ENCODE data around the gene ADAMTS4.

Gene ADAMTS4

DNA sequence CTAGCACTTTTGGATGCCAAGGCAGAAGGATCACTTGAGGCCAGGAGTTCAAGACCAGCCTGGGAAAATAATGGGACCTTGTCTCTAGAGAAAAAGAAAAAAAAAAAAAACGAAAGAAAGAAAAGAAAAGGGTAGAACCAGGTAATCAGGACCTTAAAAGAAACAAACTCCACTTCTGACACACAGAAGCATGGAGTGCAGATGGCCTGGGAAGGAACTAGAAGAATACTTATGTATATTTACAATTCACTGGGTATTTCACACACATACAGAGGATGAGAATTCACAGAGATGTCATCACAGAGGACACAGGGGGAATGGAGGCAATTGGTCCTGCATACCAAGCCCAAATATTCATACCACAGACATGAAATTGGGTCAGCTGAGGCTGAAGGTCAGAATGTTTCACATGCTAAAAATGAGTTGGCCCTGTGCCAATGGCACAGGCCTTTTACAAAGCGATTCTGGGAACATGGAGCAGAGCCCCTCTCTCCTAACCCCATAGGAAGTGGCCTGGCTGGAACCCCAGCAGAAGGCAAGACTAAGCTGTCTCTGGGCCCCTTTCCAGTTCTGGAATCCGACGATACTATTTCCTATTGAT lies 26.0 kb downstream of the ADAMTS4 start:
- no peak for DNase-seq (ENCODE audit: low read depth)

DNA sequence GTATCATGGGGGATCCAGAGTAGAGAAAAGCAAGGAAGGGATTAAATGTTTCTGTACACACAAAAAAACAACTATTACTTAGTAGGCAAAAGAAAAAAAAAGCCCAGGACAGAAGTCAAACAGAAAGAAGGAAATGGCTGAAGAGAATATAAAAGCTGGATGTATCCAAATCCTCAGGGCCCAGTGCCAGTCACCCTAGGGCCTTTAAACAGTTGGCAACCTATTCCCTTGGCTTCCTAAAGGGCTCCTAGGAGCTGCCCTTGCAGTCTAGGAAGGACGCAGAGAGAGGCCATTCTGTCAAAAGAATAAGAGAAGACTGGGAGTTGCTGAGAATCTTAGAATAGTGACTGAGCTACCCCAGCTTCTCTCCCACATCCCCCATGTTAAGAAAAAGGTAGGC lies 26.5 kb downstream of the ADAMTS4 start:
- no peak for DNase-seq (ENCODE audit: low read depth)

DNA sequence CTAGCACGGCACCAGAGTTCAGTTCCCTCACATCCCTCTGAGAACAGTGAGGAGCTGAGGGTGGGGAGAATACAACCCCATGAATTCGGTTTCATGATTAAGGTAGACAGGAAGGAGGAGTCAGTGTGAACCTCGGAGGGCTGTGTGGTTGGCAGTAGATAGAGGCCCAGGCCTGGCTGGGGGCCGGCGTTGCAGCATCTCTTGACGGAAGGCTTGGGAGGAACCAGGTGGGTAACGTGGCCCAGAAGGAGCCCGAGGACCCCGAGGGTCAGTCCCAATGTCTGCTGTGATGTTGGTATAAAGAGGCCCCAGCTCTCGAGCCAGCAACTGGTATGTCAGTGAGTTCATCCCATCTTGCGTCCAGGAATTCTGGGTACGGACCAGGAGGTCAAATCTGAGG lies 27.2 kb downstream of the ADAMTS4 start:
- no peak for DNase-seq (ENCODE audit: low read depth)

DNA sequence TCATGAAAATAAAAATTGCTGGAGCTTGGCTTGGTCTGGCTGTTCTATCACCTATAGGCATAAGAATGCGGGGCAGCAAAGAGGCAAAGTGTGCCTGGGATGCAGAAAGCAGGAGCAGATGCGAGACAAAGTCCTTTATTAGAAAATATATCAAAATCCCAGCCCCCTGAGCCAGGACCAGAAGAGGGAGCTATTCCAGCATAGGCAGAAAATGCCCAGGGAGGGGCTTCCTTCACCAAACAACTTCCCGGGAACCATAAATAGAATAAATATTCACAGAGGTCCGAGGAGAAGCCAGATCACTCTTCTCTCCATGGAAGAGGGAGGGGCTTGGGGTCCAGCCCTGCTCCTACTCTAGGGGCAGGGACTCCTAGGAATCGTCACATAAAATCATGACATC lies 27.7 kb downstream of the ADAMTS4 start:
- DNase-seq (ENCODE audit: low read depth), result no peak

DNA sequence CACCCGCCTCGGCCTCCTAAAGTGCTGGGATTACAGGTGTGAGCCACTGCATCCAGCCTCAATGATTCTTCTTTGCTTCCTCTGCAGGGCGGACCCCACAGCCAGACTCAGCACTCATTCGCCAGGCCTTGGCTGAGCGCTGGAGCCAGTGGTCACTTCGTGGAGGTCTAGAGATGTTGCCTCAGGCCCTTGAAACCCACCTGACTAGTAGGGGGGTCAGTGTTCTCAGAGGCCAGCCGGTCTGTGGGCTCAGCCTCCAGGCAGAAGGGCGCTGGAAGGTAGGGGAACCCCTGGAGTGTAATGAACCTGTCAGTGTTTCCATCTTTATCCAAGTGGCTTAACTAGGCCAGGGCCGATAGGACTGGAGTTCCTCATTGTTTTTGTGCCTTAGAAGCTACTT lies 29.9 kb downstream of the ADAMTS4 start:
- no peak for DNase-seq (ENCODE audit: low read depth)

DNA sequence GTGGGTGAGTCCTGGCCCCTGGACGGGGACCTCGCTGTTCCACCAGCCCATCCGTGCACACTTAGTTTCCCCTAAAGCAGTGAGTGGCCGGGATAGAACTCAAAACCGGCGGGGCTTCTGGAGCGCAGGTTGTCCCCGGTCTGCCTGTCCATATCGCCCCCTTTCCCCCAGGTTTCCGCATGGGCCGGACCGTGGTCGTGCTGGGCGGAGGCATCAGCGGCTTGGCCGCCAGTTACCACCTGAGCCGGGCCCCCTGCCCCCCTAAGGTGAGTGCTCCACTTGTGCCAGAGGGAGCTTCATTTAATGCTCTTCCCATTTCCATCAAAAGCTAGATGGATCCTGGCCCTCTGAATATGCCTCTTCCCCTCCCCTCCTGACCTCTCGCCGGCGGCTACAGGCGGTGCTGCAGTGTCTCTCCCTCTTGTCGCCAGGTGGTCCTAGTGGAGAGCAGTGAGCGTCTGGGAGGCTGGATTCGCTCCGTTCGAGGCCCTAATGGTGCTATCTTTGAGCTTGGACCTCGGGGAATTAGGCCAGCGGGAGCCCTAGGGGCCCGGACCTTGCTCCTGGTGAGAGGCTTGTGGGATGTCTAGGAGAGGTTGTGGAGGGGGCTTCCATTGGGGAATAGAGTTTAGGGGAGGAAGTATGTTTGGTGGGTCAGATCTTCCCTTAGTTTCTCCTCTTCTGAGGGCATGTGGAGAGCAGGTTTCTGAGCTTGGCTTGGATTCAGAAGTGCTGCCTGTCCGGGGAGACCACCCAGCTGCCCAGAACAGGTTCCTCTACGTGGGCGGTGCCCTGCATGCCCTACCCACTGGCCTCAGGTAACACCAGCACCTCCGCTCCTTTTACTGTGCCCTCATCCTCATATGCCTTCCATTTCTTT lies 31.9 kb downstream of the ADAMTS4 start:
- no peak for DNase-seq (ENCODE audit: low read depth)

DNA sequence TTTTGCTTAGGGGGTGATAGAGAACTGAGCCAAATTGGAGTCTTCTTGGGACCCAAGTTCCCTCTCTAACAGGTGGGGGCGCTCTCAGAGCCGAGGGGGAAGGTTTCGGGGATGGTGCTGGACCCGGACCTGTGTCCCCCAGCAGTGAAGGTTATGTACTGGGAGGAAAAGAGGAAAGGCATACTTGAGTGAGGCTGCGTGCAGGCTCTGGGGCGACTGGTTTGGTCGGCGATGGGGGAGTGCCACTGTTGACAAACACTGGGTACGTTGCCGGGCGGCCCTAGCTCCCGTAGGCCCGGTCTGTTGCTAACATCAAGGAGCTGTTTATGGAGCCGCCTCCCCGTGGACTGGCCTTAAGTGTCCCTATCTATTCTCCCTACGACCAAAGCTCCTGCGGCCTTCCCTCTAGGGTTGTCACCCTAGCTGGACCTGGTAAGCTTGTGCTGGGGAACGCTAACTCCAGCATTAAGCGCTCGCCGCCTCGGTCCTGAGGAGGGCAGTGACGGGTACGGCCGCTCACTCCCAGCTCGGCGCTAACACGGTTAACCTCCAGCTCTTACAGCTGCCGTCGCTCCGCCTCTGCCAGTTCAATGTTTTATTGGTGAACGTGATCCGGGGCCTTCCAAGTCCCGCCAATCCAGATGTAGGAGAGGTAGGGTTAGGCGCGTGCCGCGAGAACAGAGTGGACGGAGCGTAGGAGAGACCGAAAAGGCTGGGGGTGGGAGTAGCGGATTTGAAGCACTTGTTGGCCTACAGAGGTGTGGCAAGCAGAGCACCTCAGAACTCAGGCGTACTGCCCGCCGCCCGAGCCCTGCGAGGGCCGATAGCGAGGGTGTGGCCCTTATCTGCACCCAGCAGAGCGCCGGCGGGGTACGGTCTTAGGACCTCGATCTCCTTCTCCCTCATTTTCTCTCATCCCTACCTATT lies 32.8 kb downstream of the ADAMTS4 start, which contains the start of gene PPOX:
TSS of gene PPOX (plus strand) at position 685 of the 927 bp plus-strand sequence. CDS start 422 bp downstream, outside the sequence.
- DNase-seq (ENCODE audit: low read depth), result peak; percentile 94

DNA sequence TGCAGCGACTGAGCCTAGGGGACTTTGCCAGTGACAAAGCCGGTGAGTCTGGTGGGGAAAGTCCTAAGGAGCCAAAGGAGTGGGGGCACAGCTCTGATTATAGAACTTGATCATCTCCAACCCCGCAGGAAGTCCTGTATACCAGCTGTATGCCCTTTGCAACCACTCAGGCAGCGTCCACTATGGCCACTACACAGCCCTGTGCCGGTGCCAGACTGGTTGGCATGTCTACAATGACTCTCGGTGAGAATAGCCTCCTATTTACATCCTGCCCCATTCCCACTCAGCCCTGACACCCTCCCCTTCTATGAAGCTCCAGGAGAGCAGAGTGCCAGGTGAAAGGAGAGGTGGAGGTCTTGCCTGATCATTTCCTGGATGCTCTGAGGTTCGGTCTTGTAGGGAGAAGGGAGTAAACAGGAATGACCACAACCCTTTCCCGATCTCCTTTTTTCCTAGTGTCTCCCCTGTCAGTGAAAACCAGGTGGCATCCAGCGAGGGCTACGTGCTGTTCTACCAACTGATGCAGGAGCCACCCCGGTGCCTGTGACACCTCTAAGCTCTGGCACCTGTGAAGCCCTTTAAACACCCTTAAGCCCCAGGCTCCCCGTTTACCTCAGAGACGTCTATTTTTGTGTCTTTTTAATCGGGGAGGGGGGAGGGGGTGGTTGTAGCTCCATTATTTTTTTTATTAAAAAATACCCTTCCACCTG lies 33.8 kb downstream of the ADAMTS4 start:
- no peak for DNase-seq (ENCODE audit: low read depth)

DNA sequence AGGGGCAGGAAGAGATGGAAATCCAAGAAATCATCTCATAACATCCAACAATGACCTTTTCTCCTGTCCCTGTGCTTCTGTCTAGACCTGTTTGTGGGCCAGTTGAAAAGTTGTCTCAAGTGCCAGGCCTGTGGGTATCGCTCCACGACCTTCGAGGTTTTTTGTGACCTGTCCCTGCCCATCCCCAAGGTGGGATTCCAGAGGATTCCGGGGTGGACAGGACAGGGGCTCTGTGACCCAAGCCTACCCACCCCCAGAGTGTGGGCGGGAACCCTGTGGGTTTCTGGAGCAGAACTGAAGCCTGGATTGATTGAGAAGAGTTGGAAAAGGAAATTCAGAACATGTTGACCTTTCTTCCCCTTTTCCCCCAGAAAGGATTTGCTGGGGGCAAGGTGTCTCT lies 35.1 kb downstream of the ADAMTS4 start:
- DNase-seq (ENCODE audit: low read depth), result no peak

DNA sequence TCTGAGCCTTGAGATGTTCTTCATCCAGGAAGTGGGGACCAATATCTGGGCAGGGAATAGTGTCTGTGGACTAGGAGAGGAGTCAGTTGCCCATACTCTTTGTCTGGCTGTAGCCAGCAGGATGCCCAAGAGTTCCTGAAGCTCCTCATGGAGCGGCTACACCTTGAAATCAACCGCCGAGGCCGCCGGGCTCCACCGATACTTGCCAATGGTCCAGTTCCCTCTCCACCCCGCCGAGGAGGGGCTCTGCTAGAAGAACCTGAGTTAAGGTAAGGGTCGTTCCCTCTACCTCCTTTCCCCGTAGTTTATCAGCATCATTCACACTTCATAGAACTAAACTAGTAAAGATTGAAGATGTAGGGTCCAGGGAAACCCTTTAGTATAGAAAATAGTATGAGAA lies 36.0 kb downstream of the ADAMTS4 start:
- DNase-seq (ENCODE audit: low read depth), result no peak

DNA sequence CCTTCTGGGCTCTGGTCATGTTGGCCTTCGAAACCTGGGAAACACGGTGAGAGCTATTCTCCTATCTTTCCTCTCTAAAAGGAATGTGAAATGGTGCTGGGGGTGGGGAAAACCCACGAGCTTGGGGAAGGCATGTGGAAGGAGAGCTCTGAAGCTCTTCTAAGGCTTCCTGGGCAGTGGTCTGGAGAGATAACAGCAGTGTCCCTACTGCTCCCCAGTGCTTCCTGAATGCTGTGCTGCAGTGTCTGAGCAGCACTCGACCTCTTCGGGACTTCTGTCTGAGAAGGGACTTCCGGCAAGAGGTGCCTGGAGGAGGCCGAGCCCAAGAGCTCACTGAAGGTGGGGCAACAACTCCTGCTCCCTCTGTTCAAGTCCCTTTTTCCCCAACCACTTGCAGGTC lies 36.8 kb downstream of the ADAMTS4 start:
- DNase-seq (ENCODE audit: low read depth), result no peak

DNA sequence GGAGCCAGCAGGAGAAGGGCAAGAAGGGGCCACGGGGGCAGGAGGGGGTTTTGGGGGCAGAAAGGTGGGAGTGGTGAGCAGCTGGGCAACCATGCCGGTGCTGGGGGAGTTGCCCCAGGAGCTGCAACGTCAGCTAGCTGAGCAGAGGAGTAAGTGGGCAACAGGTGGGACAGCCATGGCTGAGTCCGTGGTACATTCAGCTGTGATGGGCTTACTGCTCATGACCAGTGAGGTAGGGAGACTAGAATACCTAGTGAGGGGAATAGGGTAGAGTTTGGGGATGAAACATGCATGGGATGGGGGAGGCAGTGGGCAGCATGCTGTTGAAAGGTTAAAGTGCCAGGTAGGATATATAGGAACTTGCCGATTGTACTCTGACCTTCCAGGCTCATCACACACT lies 37.2 kb downstream of the ADAMTS4 start:
- DNase-seq (ENCODE audit: low read depth), result no peak

DNA sequence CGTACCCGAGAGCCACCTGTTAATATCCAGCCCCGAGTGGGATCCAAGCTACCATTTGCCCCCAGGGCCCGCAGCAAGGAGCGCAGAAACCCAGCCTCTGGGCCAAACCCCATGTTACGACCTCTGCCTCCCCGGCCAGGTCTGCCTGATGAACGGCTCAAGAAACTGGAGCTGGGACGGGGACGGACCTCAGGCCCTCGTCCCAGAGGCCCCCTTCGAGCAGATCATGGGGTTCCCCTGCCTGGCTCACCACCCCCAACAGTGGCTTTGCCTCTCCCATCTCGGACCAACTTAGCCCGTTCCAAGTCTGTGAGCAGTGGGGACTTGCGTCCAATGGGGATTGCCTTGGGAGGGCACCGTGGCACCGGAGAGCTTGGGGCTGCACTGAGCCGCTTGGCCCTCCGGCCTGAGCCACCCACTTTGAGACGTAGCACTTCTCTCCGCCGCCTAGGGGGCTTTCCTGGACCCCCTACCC lies 38.1 kb downstream of the ADAMTS4 start:
- DNase-seq (ENCODE audit: low read depth), result no peak

DNA sequence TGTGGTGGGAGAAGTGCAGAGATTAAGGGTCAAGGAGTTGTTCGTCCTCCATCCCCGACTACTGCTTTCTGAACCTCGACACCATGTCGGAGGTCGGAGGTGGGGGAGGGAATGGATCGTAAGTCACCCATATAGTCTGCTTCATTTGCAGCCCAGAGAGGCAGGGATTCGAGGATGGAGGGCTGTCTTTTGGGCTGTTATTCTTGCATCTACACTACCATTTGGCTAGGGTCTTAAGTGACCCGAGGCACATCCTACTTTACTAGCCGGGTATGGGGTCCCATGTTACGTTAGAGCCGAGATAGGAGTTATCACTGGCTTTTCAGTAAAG lies 39.0 kb downstream of the ADAMTS4 start:
- no peak for DNase-seq (ENCODE audit: low read depth)

DNA sequence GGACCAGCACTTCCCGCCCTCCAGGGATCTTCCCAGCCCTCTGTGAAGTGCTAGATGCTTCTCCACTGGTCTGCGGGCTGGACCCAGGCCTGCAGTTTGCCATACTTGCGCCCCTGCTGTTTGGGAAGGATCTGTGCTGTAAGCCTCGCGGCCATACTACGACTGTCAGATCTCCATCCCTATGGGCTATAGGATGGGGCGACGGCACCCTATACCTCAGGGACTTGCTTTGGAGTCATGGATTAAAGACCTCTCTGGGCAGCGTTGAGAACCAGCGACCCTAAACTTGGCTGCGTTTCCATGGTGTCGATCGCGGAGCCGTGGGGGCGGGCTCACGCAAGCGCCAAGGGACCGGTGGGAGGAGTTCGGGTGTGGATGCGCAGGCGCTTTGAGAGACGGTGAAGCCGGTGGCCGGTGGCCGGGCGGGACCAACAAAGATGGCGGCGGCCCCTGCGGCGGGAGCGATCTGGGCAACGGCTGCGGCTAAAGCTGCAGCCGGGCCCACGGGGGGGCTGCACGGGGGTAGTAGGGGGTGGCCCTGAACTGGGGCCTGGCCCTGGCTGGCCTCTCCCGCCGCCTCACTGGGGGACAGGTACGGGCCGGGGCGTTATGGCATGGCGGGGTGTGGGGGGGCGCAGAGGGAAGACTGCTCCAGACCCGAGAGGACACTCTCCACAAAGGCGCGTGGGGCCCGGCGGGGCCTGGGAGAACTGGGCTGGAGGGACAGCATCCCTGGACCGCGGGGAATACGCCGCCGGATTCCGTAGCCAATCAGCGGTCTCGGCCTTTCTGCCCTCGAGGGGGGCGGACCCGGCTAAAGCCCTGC lies 39.6 kb downstream of the ADAMTS4 start, which contains the start of gene USP21:
TSS of gene USP21 (plus strand) at position 414 of the 826 bp plus-strand sequence. CDS start 1,141 bp downstream, outside the sequence.
- peak; percentile 55 for DNase-seq (ENCODE audit: low read depth)

DNA sequence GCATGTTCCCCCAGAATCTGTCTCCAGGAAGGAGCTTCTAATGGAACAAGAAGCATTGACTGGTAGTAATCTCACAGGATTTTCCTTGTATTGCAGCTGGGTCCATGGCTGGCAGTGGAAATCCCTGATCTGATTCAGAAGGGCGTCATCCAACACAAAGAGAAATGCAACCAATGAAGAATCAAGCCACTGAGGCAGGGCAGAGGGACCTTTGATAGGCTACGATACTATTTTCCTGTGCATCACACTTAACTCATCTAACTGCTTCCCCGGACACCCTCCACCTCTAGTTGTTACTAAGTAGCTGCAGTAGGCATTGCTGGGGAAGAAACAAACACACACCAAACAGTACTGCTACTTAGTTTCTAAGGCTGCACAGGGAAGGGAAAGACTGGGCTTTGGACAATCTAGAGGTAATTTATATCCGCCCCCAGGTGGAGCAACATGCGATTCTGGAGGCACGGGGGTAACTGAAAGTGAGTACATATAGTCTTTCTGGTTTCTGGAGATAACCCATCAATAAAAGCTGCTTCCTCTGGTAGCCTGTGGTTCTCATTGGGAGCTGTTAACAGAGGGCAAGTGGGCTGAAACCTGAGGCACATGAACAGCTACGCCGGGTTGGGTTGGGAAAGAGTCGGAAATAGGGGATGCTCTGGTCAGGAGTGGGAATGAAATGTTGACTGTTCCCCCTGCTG lies 40.4 kb downstream of the ADAMTS4 start:
- no peak for DNase-seq (ENCODE audit: low read depth)

DNA sequence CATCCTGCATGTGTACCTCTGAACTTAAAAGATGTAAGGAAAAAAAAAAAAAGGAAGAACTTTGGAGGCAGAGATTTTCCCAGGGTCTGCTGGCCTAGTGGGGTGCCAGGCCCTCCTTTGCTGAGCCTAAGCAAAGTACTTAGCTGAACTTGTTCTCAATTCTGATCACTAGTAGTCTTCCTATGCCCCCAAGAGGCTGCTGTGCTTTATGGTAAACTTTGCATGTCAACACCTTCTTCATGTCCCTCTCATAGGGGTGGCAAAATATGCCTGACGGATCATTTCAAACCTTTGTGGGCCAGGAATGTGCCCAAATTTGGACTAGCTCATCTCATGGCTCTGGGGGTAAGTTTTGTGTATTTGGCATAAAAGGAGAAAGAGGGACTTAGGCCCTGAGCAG lies 41.0 kb downstream of the ADAMTS4 start:
- no peak for DNase-seq (ENCODE audit: low read depth)

DNA sequence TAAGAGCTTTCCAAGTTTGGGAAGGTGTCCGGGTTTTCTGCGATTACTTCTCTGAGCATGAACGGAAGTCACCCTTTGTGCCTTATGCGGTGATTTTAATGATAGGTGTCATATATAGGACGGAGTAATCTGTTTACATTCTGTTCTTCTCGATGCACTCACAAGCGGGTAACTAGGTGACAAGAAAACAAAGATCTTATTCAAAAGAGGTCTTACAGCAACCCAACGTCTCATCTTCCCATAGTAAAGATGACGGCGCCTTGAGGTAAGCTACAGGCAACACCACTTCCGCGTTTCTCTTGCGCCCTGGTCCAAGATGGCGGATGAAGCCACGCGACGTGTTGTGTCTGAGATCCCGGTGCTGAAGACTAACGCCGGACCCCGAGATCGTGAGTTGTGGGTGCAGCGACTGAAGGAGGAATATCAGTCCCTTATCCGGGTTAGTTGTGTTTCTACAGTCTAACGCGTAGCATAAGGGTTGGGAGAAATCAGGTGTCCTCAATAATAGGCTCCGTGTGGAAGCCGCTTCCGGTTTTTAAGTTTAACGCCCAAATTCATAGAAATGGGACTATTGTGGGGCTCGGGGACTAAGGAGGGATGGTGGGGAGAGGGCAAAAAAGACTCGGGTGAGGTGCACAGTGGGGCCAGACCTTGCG lies 45.0 kb downstream of the ADAMTS4 start, which contains the start of gene UFC1:
TSS of gene UFC1 (plus strand) at position 297 of the 656 bp plus-strand sequence. CDS start at position 317, 20 bp downstream.
- DNase-seq (ENCODE audit: low read depth), result peak; percentile 70

DNA sequence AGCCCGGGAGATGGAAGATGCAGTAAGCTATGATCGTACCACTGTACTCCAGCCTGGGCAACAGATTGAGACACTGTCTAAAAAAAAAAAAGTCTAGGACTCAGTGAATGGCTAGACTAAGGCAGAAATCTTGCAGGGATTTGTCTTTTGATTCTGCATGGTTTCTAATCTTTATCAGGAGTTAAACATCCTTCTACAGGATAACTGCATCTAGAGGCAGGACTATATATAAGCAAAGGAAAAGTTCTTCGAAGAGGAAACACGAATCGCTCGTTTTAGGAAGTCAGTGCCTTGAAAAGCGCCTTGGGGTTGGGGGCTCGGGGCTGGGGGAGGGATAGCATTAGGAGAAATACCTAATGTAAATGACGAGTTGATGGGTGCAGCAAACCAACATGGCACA lies 45.7 kb downstream of the ADAMTS4 start:
- no peak for DNase-seq (ENCODE audit: low read depth)
